ENCODE data around the gene RHOU. TPM values are rescaled to one million over a fixed set of nuclear protein-coding genes. Genes with fewer than 3 reads are reported as not detected.

Gene RHOU
- total and polyA plus RNA-seq, 8 donors, result 1.2 to 75.5 (median 28.7) TPM

GRCh38 chr1:228740543-228741317, 5.5 kb downstream of the RHOU start:
- 63 to 72% (median 69%) methylated on average over 8 of the region's 8 CpGs for WGBS, 5 donors
- Histone ChIP-seq H3K27me3 (no peaks in the 10 kb centered on the region), H3K9me3 (no peaks in the 10 kb centered on the region), H3K36me3 (peaks cover 22 to 73% (median 64%) of the 10 kb centered on the region in 4 donors), H3K27ac (peak overlapping the region in 2 of 5 donors; percentile 95 to 98), H3K4me1 (peaks cover 31 to 56% (median 48%) of the 10 kb centered on the region in 4 donors), H3K4me3 (no peak overlapping the region)
- intact Hi-C loops (cut with DNase I; ENCODE audit: low total_unique reads), result no loop called here
- TF ChIP-seq EP300 (IDR thresholded peaks at IDR 0.05) (no peak), POLR2AphosphoS5 (IDR thresholded peaks at IDR 0.05) (no peak), POLR2A (IDR thresholded peaks at IDR 0.05) (no peak), CTCF (IDR thresholded peaks at IDR 0.05) (no peak)
- DNase-seq, result no peak

- DNase-seq, result no peak
- Histone ChIP-seq H3K9me3 (no peaks in the 10 kb centered on the region), H3K4me3 (no peak overlapping the region), H3K4me1 (peaks cover 31 to 58% (median 41%) of the 10 kb centered on the region in 4 donors), H3K27ac (no peak overlapping the region), H3K27me3 (no peaks in the 10 kb centered on the region), H3K36me3 (peaks cover 22 to 88% (median 74%) of the 10 kb centered on the region in 4 donors)
- WGBS, 5 donors, result 87 to 94% (median 92%) methylated on average over 8 of the region's 8 CpGs
- TF ChIP-seq POLR2A (IDR thresholded peaks at IDR 0.05) (no peak), EP300 (IDR thresholded peaks at IDR 0.05) (no peak), POLR2AphosphoS5 (IDR thresholded peaks at IDR 0.05) (no peak), CTCF (IDR thresholded peaks at IDR 0.05) (no peak)
- intact Hi-C loops (cut with DNase I; ENCODE audit: low total_unique reads), result no loop called here
These were observed 7.1 kb downstream of the RHOU start for GRCh38 chr1:228742281-228742860.

- no peak for TF ChIP-seq POLR2AphosphoS5 (IDR thresholded peaks at IDR 0.05)
- no peak for TF ChIP-seq CTCF (IDR thresholded peaks at IDR 0.05)
- TF ChIP-seq POLR2A (IDR thresholded peaks at IDR 0.05), result no peak
- TF ChIP-seq EP300 (IDR thresholded peaks at IDR 0.05), result no peak
- peaks cover 19 to 81% (median 72%) of the 10 kb centered on the region in 4 donors for H3K36me3 ChIP-seq
- intact Hi-C loops (cut with DNase I; ENCODE audit: low total_unique reads), result no loop called here
- 92 to 94% (median 93%) methylated on average over 13 of the region's 13 CpGs for WGBS, 5 donors
- H3K9me3 ChIP-seq, result no peaks in the 10 kb centered on the region
- H3K4me1 ChIP-seq, result peaks cover 24 to 49% (median 30%) of the 10 kb centered on the region in 4 donors
- H3K27ac ChIP-seq, result no peak overlapping the region
- H3K27me3 ChIP-seq, result no peaks in the 10 kb centered on the region
- no peak for DNase-seq
- no peak overlapping the region for H3K4me3 ChIP-seq
These were observed 8.1 kb downstream of the RHOU start for GRCh38 chr1:228743405-228743804.

GRCh38 chr1:228744356-228744755, 9.1 kb downstream of the RHOU start:
- Histone ChIP-seq H3K27me3 (no peaks in the 10 kb centered on the region), H3K4me3 (no peak overlapping the region), H3K27ac (peak overlapping the region in 1 of 5 donors; percentile 12), H3K4me1 (peaks cover 15 to 40% (median 21%) of the 10 kb centered on the region in 4 donors), H3K36me3 (peaks cover 19 to 74% (median 67%) of the 10 kb centered on the region in 4 donors), H3K9me3 (no peaks in the 10 kb centered on the region)
- intact Hi-C loops (cut with DNase I; ENCODE audit: low total_unique reads), result no loop called here
- WGBS, 5 donors, result 79 to 94% (median 86%) methylated on average over 6 of the region's 6 CpGs
- TF ChIP-seq POLR2A (IDR thresholded peaks at IDR 0.05) (no peak), POLR2AphosphoS5 (IDR thresholded peaks at IDR 0.05) (no peak), CTCF (IDR thresholded peaks at IDR 0.05) (no peak)
- no peak for DNase-seq
